ENCODE results near the gene ERC2.

GRCh38 chr3:55750525-55750924 lies 717.7 kb downstream of the ERC2 start:
- no peak for TF ChIP-seq POLR2AphosphoS5 (IDR thresholded peaks at IDR 0.05; ENCODE audit: low read depth, low read length)
- TF ChIP-seq POLR2A (IDR thresholded peaks at IDR 0.05; ENCODE audit: low read depth, low read length): no peak
- TF ChIP-seq POU2F2 (IDR thresholded peaks at IDR 0.05; ENCODE audit: low read depth, low read length): no peak
- TF ChIP-seq TAF1 (IDR thresholded peaks at IDR 0.05; ENCODE audit: low read depth, low read length): no peak
